Epithelial cell of alveolus of lung (primary cell): ENCODE measurements around the gene EDC3. TPM values are rescaled to one million over a fixed set of nuclear protein-coding genes. Genes with fewer than 3 reads are reported as not detected.

Experiments
- total RNA-seq: library from RNA; depleted of rRNA; stranded (reverse); fragments of >200 nt; gene quantifications from 2 replicates; pipeline ENCODE4 v1.2.1, GENCODE V29; 2015

The EDC3 gene, protein sequence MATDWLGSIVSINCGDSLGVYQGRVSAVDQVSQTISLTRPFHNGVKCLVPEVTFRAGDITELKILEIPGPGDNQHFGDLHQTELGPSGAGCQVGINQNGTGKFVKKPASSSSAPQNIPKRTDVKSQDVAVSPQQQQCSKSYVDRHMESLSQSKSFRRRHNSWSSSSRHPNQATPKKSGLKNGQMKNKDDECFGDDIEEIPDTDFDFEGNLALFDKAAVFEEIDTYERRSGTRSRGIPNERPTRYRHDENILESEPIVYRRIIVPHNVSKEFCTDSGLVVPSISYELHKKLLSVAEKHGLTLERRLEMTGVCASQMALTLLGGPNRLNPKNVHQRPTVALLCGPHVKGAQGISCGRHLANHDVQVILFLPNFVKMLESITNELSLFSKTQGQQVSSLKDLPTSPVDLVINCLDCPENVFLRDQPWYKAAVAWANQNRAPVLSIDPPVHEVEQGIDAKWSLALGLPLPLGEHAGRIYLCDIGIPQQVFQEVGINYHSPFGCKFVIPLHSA
- 10.7 and 16.3 TPM in 2 replicates for total RNA-seq

DNA sequence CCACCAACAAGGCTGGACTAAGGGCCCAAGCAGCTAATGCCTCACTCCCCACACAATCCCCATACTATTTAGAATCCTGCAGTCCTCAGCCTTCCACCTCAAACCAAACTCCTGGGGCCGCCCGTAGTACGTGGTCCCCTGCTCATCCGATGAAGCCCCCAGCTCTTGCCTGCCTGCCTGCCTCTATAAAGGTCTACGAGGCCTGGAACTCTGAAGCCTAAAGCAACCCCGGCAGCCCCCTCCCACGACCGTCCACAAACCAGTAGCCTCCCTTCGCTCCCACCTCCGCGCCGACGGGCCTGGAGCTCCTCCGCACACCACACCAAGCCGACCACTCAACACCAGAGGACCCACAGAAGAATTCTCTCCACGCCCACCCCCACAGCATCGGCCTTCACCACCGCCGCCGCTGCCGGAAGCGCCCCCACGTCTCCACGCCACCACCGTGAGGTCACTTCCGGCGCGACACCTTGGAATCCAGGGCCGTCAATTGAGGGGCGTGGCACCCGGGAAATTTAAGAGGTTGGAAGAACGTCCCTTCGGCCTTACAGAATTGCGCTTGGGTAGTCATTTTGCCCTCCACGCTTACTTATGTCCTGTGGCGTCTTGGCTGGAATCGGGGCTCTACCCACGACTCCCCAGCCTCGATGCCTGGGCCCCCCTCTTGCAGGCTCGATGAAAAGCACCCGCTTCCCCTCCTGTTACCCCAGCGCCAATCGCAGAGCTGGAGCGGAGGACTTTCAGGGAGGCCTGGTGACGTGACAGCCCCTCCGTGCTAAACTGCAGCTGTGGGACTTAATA, at the start of gene EDC3:
EDC3 (minus strand) TSS at position 428 of the 801 bp plus-strand sequence. CDS start 20,900 bp downstream, outside the sequence.

DNA sequence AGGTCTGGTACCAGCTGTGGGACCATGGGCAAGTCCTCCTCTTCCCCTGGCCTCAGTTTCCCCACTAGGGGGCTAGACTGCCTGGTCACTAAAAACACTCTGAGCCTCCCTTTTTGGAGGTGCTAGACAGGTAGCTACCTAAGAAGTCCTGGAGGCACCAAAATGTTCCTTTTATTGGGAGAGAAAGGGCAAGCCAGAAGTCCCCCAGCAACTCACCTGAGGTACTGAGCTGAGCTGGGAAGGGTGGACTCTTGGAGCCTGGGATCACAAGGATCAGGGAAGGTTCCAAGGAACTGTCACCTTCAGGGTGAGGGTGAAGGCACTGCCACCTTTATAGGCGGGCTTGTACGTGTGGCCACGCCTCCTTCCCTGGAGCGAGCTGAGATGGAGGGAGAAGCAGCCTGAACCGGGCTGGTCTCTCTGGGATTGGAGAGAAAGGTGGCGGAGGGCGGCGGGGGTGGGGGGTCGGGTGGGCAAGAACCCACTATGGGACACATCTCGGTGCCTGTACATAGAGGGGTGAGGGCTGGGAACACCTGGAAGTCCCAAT, 29.5 kb upstream of the EDC3 start, which contains the start of gene CYP1A1:
CYP1A1 (minus strand) TSS at position 304 of the 550 bp plus-strand sequence. CDS start 2,431 bp downstream, outside the sequence.

DNA sequence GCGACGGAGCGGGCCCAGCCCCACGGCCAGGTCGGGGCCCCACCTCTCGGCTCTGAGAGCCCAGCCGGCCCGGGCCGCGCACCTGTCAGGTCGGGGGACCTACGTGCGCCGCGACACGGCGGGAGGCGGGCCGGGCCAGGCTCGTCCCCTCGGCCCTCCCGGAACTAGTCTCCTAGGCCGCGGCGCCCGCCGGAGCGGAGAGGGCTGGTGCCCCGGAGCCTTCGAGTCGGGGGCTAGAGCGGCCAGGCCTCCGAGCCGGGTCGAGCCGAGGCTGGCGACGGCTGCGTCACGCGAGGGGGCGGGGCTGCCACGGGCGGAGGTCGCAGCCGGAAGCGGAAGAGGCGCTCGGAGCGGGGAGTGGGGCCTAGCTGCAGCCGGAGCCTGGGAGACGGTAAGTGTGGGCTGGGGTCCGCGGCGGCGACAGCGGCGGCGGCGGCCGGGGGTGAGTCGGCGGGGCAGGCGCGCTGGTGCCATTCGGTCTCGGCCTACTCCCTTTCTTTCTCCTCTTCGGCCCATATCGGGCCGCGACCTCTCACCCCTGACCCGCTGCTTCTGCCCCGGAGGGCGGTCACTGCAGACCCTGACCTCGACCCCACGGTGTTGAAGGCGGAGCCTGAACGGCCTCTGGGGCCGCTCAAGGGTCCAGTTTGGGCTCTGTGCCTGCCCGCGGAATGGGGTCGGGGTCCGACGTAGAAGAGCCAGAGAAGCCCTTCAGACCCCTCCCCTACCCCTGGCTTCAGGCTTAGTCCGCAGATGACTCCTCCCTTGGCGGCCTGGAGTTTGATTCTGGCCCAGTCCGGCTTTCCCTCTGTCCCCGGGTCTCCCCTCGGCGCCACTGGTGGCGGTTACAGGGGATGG, 80.1 kb downstream of the EDC3 start, which contains the start of gene CLK3:
CLK3 (plus strand) TSS at position 329 of the 858 bp plus-strand sequence. CDS start 3,361 bp downstream, outside the sequence.

Other genes with a start within 250 kb of the EDC3 start
- gene UBL7, start 234.9 kb downstream of the EDC3 start, total RNA-seq = 81.8 and 91.3 TPM in 2 replicates
- 0.72 and 3.9 TPM in 2 replicates for gene ARID3B, start 154.8 kb downstream of the EDC3 start, total RNA-seq
- 51.1 and 110 TPM in 2 replicates for gene CLK3, start 80.2 kb downstream of the EDC3 start, total RNA-seq
- 0.13 and 0.48 TPM in 2 replicates for gene CYP1A1, start 29.5 kb upstream of the EDC3 start, total RNA-seq
- not detected in 2 replicates for gene CYP1A2, start 52.8 kb upstream of the EDC3 start, total RNA-seq
- 25.9 and 28.7 TPM in 2 replicates for gene CSK, start 86.1 kb upstream of the EDC3 start, total RNA-seq
- gene LMAN1L, start 116.8 kb upstream of the EDC3 start, total RNA-seq = not detected in 2 replicates
- 0.48 TPM in 1 of 2 replicates, not detected in the other for gene CPLX3, start 130.6 kb upstream of the EDC3 start, total RNA-seq
- 17.6 and 21.5 TPM in 2 replicates for gene ULK3, start 147.1 kb upstream of the EDC3 start, total RNA-seq
- gene SCAMP2, start 177.3 kb upstream of the EDC3 start, total RNA-seq = 61.6 and 63.5 TPM in 2 replicates
- 101 and 121 TPM in 2 replicates for gene MPI, start 194.0 kb upstream of the EDC3 start, total RNA-seq
- gene FAM219B, start 210.8 kb upstream of the EDC3 start, total RNA-seq = 23.4 and 45.2 TPM in 2 replicates
- gene COX5A, start 242.0 kb upstream of the EDC3 start, total RNA-seq = 135 and 146 TPM in 2 replicates